ENCODE measurements around the gene TNFRSF13B.
"Not testable (repeated sequence)": the region's sequence is repeated elsewhere in the genome, so short reads cannot be mapped to it uniquely, and the experiment has no call there.

The TNFRSF13B gene

DNA sequence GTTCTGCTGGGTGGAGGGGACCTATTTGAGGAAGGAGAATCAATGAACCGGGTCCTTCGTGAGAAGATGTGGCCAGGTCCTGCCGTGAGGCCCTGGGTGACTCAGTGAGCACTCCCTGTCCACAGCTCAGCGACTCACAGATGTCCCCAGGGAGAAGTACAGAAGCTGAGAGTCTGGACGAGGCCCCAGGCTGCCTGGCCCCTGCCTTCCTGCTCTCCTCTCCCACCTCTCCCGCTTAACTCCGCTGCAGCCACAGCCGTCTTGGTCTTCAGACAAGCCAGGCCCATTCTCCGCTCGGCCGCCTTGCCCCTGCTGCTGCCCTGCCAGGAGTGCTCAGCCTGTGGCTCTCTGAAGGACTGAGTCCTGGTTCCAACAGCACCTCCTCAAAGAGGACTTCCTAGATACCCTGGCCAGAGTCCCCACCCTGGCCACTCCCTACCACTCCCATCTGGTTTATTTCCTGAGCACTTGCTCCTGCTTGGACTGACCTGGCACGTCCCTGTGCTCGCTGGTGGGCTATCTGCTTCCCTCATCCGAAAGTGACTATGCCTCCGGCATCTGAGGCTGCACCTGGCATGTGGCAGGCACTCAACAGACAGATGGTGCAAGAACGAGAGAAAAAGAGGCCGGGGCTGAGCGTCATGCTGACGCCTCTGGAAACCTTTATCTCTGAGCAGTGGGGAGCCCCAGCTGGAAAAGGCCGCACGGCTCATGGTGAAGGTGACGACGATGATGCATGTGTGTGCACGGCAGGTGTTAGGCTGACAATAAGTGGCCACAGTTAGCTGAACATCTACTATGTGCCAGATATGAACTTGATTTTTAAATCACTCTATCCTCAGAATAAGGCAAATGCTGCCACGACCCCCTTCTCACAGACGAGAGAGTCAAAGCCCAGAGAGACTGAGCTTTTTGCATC is 9.2 kb upstream of the TNFRSF13B start:
- no peak for DNase-seq

DNA sequence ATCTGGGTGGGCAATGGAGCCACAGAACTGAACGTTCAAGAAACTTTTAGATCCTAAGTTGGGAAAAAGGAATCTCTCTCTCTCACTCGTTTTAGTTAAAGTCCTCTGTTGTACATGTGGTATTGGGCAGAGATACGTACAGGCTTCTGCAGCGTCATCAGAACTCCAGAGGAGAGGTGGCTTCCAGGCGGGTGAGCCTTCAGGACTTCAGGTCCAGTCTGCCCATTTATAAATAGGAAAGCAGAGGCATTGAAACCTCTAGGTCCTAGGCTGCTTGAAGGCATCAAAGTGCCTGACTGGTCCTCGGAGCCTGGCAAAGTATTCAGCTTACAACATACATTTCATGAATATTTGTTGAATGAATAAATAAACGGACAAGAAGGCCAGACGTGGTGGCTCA is 8.1 kb upstream of the TNFRSF13B start:
- DNase-seq = no peak

DNA sequence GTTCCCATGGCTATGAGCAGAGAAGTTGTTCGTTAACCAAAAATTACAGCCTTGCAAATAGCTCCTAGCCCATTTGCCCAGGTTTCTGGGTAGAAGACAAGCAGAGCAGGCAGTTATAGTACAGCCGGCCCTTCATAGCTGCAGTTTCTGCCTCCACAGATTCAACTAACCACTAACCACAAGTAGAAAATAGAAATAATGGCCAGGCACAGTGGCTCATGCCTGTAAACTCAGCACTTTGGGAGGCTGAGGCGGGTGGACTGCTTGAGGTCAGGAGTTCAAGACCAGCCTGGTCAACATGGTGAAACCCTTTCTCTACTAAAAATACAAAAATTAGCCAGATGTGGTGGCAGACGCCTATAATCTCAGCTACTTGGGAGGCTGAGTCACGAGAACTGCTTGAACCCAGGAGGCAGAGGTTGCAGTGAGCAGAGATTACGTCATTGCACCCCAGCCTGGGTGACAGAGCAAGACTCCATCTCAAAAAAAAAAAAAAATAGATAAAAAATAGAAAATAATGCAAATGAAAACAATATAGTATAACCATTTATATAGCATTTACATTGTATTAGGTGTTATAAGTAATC is 7.4 kb upstream of the TNFRSF13B start:
- DNase-seq = not testable (repeated sequence)

DNA sequence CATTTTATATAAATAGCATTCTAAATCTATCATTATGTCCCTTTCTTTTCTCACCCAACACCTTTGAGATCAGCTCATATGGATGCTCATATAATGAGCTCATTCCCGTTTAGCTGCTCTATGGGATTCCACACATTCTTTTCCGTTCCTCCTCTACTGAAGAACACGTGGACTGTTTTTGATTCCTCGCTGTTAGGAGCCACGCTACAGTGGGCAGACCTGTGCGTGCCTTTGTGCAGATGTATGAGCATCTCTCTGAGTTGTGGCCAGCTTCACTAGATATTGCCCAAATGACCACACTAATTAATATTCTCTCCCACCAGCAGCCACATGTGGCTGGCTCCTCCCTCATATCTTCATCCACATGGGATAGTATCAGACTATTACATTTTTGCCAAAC is 6.0 kb upstream of the TNFRSF13B start:
- no peak for DNase-seq

DNA sequence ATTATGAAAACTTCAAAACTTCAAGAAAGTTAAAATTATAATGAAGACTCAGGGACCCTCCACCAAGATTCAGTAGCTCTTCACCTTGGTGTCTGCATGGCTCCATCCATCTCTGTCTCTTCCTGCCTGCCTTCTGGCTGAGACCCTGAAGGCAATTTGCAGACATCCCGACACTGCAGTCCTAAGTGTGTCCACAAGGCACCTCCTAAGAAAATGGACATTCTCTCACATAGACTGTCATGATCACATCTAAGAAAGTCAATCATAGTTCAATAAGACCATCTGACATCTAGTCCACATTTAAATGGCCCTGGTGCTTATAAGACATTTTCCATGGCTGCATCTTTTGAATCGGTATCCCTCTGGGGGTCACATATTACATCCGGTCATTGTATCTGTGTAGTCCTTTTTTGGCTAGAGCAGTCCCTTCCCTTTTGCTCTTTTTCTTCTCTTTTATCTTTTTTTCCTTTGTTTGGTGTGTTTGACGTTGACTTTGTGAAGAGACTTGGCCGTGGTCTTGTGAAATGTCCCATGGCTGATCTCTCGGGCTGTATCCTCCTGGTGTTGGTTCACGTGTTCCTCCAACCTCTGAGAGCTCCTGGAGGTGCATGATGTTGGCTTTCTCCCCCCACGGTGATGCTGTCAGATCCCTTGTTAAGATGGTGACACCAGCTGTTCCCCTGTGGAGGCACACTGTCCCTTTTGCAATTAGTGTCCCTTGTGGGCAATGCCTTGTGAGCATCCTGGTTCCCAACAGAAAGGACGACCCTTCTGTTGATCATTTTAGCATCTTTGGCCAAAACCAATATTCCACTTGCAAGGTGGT is 5.0 kb upstream of the TNFRSF13B start:
- no peak for DNase-seq

DNA sequence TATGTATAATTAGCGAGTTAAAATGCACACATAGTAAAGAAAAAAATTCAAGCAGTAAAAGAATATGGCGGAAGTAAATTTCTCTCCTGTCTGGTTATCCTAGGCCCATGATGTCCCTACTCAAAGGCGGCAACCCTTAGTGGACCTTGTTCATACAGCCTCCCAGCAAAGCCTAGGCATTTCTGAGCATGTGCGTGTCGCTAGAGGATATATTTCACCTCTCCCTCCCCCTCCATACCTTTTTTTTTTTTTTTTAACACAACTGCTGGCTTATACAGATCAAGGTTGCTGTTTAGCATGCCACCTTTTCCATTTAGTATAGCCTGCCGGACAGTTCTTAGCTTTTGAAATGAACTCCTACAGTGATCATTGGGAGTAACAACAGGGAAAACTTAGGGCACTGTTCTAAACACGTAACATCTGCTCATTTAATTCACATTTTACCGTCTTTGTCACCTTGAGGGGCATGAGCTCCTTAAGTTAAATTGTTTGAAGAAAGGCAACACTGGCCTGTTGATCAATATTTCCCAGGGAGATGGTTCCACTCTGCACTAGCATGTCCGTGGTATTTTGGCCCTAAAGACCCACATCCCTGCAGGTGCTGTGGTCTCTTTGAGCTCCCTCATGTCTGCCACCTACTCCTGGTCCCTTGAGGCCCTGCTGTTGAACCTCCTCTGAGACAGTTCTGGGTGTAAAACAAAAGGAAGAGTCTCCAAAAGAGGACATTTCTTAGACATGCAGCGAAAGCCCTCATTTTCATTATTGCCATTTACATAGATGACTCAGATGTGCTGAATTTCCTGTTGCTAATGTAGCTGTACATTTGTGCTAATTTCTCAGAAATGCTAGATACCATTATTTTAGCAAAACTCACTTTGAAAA is 4.1 kb upstream of the TNFRSF13B start:
- DNase-seq = no peak

DNA sequence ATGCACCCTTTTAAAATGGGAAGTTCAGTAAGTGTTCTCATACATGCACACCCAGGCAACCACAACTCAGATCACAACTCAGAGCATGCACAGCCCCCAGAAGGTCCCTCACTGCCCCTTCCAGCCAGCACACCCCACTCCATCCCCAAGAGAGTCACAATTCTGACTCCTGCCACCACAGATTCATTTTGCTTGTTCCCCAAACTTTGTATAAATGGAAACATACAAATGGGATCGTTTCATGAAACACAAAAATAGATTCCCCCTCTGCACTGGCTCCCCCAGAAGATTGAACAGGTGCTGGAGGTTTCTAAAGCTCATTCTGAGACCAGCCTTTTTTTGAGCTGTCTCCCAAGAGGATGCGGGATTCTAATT is 3.3 kb upstream of the TNFRSF13B start:
- no peak for DNase-seq

DNA sequence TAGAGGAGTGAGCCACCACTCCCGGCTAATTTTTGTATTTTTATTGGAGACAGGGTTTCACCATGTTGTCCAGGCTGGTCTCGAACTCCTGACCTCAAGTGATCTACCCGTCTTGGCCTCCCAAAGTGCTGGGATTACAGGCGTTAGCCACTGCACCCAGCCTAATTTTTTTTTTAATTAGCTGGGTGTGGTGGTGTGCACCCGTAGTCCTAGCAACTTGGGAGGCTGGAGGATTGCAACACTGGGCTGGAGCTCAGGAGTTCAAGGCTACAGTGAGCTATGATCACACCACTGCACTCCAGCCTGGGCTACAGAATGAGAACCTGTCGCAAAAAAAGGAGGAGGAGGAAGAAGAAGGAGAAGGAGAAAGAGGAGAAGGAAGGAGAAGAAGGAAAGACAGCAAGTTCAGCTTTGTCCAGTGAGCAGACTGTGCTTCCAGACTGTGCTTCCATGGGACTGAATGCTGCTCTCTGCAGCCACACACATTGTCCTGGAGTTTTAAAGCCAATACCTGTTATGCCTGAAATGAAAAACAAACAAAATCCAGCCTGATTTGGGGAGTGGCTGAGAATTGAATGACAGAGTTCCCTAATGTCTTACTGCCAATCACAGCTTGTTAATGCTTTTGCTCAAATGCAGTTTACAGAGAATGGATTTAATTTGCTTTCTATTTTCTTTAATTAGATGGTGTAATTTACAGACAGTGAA is 2.8 kb upstream of the TNFRSF13B start:
- DNase-seq = no peak

DNA sequence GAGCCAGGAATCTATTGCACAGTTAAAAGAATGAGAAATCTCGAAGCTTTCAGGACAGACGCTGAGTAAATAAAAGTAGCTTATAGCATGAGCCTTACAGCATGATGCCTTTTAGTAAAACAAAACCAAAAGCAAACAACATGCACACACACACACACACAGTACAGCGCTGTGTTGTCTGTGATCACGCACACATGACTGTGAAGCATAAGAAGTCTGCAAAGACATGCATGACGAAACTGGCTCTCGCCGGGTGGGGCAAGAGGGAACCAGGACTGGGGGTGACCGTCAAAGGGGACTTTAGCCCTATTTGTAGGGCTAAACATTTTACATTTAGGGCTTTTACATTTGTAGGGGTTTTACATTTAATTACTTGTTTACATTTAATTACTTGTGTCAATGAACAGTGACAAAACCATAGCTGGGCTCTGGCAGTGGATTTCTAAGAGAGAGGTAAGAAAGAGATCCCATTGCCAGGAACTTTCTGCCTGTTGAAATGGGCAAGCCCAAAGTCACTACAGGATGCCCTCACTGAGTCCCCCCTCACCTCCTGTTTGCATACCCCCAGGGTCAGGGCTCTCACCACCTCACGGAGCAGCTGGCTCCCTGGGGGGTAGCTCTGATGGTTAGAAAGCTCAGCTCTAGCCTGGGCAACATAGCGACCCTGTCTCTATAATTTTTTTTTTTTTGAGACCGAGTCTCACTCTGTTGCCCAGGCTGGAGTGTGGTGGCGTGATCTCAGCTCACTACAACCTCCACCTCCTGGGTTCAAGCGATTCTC is 2.0 kb upstream of the TNFRSF13B start:
- no peak for DNase-seq

DNA sequence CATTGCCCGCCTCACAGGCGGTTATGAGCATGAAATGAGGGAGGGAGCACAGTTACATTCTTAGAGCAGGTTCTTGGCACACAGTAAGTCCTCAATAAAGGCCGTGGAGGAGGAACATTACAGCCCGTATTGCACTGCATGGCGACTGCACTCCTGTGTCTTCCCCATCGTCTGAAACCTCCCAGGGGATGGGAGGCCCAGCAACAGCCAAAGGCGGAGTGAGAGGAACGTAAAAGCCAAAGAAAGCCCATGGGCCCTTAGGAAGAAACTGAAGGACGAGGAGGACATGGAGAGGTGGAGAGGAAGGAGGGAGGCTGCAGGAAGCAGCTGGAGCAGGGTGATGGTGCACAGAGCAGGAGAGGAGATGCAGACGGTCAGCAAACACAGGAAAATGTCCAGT is 1.1 kb upstream of the TNFRSF13B start:
- not testable (repeated sequence) for DNase-seq

DNA sequence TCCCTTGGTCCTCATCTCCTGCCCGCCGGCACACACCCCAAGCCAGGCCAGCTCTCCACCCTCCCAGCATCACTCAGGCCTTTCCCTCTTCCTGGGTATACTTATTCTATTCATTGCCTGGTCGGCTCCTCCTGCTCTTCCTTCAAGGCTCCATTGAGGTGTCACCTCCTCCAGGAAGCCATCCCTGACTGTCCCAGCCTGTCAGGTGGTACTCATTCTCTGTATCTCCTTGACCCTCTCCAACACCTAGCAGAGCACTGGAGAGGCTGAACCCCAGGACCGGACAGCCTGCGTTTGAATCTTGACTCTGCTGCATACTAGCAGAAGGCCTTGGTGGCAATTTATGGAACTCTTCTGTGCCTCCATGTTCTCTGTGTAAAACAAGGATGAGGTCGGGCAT is 428 bp upstream of the TNFRSF13B start:
- no peak for DNase-seq

DNA sequence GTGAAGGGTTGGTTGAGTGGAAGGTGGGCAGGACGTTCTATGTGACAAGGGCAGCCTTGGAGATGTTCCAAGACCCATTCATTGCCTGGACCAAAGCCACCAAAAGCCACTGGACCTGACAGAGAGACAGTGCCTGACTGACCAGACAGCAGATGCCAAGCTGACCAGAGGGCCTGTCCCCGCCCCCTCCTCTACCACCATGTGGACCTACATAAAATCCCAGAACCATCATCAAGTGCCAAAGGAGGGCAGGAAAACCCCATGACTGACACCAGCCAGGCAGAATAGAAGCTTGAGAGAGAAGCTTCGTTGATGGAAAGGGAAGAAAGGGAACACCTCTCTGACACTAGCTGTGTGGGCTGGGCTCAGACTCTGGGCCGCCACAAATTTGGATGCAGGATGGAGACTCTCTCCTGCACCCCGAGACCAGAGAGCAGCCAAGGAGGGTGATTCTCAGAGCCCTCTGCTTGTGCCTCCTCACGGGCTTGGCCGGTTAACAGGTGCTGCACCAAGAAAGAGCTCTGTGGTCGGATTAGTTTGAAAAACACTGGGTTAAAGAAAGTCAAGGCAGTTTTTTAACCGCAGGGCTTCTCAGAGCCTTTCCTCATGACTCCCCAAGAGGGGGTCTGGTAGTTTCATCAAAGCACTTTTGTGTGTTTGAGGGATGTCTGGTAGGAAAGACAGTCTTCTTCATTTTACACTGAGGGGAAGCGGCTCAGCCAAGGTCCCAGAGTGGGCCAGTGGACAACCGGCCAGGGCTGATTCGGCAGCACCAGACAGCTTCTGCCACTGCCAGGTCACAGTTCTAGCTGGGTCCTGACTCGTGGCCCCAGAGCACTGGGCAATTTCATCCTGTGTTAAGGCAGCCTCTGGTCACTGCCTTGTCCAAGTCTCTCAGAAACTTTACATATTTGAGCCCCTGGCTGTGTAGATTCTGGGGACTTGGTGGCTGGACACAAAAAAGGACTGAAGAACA is 1.7 kb downstream of the TNFRSF13B start:
- no peak for DNase-seq

DNA sequence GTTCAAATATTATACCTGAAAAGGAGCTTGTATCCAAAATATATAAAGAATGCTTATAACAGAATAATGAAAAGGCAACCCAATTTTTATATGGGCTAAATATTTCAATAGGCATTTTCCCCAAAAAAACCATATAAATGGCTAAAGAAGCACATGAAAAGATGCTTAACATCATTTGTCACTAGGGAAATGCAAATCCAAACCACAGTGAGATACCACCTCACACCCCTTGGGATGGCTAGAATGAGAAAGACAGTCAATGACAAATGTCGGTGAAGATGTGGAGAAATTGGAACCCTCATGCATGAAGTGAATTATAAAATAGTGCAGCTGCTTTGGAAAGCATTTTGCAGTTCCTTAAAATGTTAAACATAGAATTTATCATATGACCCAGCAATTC is 3.1 kb downstream of the TNFRSF13B start:
- no peak for DNase-seq

DNA sequence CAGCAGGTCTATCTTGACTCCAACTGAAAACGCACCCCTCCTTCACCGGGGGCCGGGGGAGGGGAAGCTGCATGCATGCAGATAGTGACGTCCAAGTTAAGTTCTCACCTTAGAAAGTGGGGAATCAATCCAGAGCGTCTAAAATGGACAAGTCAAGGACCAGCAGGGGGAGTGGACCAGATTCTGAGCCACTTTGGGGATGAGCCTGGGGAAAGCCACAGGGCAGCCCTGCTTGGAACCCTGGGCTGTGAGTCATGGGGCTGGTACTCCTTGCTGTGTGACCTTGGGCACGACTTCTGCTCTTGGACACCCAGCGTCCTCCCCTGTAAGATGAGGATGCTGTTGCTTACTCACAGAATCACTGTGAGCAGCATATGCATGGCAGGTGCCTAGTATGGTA is 9.1 kb downstream of the TNFRSF13B start:
- no peak for DNase-seq

DNA sequence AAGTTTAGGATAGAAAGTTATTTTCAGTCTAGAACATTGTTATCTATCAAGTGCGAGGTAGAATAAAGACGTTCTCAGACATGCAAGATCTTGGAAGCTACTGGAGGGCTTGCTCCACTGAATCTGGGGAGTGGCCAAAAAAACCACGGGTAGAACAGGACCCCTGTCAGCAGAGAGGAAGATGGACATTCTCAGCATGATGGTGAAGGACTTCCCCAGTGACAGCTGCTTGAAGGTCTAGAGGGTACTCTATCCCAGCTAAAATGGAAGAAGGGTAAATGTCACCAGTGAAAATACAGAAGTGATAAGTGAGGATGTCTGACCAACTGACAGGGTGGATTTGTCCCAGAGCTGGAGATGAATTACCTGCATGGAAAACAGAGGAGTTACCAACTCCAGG is 10.1 kb downstream of the TNFRSF13B start:
- DNase-seq = no peak

DNA sequence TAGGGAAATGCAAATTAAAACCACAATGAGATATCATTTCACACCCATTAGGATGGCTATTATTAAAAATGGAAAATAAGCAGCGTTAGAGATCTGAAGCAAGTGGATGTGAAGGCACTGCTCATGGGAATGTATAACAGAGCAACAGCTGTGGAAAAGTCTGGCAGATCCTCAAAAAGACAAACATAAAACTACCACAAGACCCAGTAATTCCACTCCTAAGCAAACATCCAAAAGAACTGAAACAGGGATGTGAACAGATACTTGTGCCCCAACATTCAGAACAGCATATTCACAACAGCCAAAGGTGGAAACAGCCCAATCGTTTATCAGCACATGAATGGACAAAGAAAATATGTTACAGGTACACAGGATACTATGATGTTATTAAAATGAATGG is 10.9 kb downstream of the TNFRSF13B start:
- not testable (repeated sequence) for DNase-seq

DNA sequence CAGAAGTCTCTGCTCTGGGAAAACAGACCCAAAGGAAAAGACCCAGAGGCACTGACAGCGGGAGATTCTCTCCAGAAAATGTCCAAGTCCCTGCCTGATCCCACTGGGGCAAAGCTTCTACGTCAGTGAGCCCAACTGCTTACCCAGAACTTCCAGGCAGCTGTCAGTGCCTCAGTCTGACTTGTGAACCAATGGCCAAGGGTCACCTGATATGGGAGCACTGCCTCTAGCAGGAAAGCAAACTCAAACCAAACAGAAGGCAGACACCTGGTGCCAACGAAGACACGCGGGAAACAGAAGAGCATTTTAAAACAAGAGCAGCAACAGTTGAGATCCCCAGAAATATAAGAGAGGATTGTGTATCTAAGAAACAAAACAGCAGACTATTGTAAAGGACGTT is 16.9 kb downstream of the TNFRSF13B start:
- DNase-seq = not testable (repeated sequence)

DNA sequence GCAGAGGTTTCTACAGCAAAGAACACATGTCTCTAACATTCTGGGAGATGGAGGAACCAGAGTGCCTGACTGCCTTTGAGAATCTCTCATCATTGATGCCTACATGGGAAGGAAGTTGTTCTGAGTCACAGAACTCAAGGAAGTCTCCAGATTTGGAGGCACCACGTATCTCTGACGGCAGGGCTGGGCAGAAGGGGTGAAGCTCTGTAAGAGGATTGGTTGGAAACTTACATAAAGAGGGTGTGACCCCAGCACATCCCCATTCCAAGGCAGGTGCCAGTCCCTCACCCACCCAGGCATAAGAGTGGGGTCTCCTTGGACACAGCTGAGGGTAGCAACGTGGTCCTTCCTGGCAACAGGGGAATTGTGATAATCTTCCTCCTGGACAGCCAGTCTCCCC is 17.4 kb downstream of the TNFRSF13B start:
- DNase-seq = no peak

DNA sequence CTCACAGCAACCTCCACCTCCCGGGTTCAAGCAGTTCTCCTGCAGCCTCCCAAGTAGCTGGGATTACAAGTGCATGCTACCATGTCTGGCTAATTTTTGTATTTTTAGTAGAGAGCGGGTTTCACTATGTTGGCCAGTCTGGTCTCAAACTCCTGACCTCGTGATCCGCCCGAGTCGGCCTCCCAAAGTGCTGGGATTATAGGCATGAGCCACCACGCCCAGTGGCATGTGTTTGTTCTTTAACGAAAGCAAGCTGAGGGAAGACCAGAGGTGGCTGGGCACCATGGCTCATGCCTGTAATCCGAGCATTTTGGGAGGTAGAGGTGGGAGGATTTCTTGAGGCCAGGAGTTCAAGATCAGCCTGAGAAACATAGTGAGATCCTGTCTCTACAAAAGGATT is 18.1 kb downstream of the TNFRSF13B start:
- DNase-seq = no peak

DNA sequence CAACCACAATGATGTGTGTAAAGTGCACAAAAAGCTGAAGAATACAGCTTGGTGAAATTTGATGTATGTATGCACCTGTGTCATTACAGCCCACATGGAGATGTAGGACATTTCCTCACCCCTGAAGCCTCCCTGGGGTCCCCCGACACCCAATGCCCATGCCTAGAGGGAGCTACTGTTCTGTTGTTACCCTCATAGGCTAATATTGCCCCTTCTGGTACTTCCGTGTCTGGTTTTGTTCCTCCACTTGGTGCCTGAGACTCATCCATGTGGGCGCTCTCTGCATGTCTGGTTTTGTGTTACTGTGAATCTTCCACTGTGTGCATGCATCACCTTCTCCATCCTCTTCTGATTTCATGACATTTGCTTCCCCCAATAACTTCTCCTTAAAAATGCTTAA is 18.6 kb downstream of the TNFRSF13B start:
- DNase-seq = no peak

Data from activated CD4-positive, alpha-beta T cell treated with anti-CD3 and anti-CD28 coated beads, Interleukin-2, amount 50 U/mL, for 4 hours (primary cell).